Esophagus muscularis mucosa (tissue), 4 donors: Measurements from ENCODE around the gene KIF3A. TPM values are rescaled to one million over a fixed set of nuclear protein-coding genes. Genes with fewer than 3 reads are reported as not detected.

Experiments
- DNase-seq: peaks from one replicate; pipeline ENCODE4 v3.0.0-alpha.2; 2017; ENCODE audit errors: extremely low spot score
- H3K27ac ChIP-seq, 4 donors: fragments of 200-600 bp; sonication (generic); replicated peaks in 1 of 4; 1 replicate in 3 of 4; 2 replicates in 1 of 4; pipeline ENCODE4 v1.5.1; 2016 to 2019; ENCODE audit warnings: mild to moderate bottlenecking in 1 of 4
- H3K27me3 ChIP-seq, 4 donors: fragments of 200-600 bp; sonication (generic); one replicate each; pipeline versions ENCODE4 v1.5.1 to v1.6.0; 2016 to 2019
- H3K36me3 ChIP-seq, 4 donors: fragments of 200-600 bp; sonication (generic); one replicate each; pipeline ENCODE4 v1.5.1; 2016 to 2019
- H3K4me1 ChIP-seq, 4 donors: fragments of 200-600 bp; sonication (generic); one replicate each; pipeline ENCODE4 v1.5.1; 2016 to 2019
- H3K4me3 ChIP-seq, 4 donors: fragments of 200-600 bp; sonication (generic); 1 replicate in 2 of 4; 2 replicates in 2 of 4; pipeline ENCODE4 v1.5.1; 2016 to 2019; ENCODE audit warnings: mild to moderate bottlenecking in 4 of 4, moderate library complexity in 1 of 4
- H3K9me3 ChIP-seq, 4 donors: fragments of 200-600 bp; sonication (generic); 1 replicate in 3 of 4; 2 replicates in 1 of 4; pipeline ENCODE4 v1.5.1; 2016 to 2019
- CTCF ChIP-seq, 3 experiments: fragments of 200-600 bp in 2 of 3; fragments of 450-650 bp in 1 of 3; sonication (generic) in 2 of 3; IDR thresholded peaks; one replicate each; pipeline ENCODE4 v1.5.1; 2017 to 2019; ENCODE audit warnings: antibody characterized with exemption in 3 of 3, mild to moderate bottlenecking in 2 of 3, moderate library complexity in 1 of 3
- EP300 ChIP-seq: sonication (generic); formaldehyde crosslinking; IDR thresholded peaks from one replicate; pipeline ENCODE4 v1.6.1; 2017; ENCODE audit warnings: antibody characterized with exemption
- POLR2A ChIP-seq: fragments of 450-650 bp; IDR thresholded peaks from one replicate; pipeline ENCODE4 v1.6.1; 2017; ENCODE audit warnings: antibody characterized with exemption, moderate library complexity, mild to moderate bottlenecking, low read depth
- POLR2AphosphoS5 ChIP-seq, 2 donors: sonication (generic); formaldehyde crosslinking; IDR thresholded peaks; one replicate each; pipeline ENCODE4 v1.6.1; 2017; ENCODE audit warnings: antibody characterized with exemption in 2 of 2
- WGBS: methylation state at CpG from one replicate; pipeline ENCODE4 v1.1.5; 2018; 5-methylcytosine and 5-hydroxymethylcytosine counted together
- intact Hi-C: fragments of 100-400 bp; cut with DNase I; formaldehyde crosslinking; loops from one replicate; pipeline ENCODE4 v1.15.1; 2023
- total RNA-seq, 4 donors: library from RNA; depleted of rRNA; stranded (reverse); fragments of >200 nt; gene quantifications; one replicate each; pipeline versions ENCODE4 v1.1.0 to v1.2.1, GENCODE V29; 2016

The KIF3A gene
- total RNA-seq, 4 donors from 2014 or later = 5.5 to 9.6 (median 8.3) TPM

- intact Hi-C loops = no loop called here
- H3K4me3 ChIP-seq = no peak overlapping the region
- WGBS = 100% methylated on average over 1 of the region's 1 CpG
- no peak for DNase-seq
- H3K9me3 ChIP-seq = no peaks in the 10 kb centered on the region
- H3K4me1 ChIP-seq = peaks cover 45 to 51% (median 47%) of the 10 kb centered on the region in 4 donors
- peaks cover 31 to 39% (median 37%) of the 10 kb centered on the region in 4 donors for H3K36me3 ChIP-seq
- TF ChIP-seq EP300 (no peak), POLR2AphosphoS5 (IDR thresholded peaks at IDR 0.05) (no peak), POLR2A (no peak), CTCF (IDR thresholded peaks at IDR 0.05) (no peak)
- H3K27ac ChIP-seq = no peak overlapping the region
- H3K27me3 ChIP-seq = no peaks in the 10 kb centered on the region
Observed at GRCh38 chr5:132766806-132767055, 29.4 kb upstream of the KIF3A start.

DNA sequence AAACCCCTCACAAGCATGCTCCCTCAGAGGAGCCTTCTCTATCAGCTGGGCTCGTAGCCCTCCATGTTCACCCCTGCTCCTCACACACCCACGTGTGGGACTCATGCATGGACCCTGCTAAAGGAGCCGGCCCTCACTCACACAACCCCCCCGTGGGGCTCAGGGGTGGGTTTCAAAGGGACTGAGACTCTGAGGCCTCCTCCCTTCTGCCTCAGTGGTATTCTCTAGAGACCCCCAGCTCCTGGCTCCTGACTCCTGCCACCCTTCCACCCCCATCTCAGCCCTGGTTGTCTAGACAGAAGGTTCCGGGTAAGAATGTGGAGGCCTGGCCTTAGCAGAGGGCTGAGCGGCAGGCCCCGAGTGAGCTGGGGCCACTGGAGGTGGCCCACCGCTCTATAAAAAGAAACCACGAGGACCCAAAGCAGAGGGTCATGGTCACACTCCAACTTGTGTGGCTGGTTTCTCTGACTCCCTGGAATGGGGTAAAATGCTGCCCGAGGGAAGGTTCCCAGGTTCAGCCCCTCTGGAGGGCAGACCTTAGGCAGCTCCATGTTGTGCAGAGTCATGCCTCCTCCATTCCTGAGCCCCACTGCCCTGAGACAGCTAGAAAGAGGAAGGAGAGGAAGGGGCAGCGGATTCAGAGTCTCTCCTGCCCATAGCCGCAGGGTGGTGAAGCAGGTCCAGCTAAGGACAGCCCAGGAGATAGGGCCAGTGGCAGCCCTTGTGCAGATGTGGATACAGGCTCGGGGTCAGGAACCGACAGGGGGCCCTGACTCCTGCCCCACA is 28.9 kb upstream of the KIF3A start:
- TF ChIP-seq POLR2AphosphoS5 (IDR thresholded peaks at IDR 0.05) = no peak
- TF ChIP-seq POLR2A = no peak
- no peak for TF ChIP-seq CTCF (IDR thresholded peaks at IDR 0.05)
- no peak for TF ChIP-seq EP300
- Histone ChIP-seq H3K27ac (no peak overlapping the region), H3K4me3 (no peak overlapping the region), H3K4me1 (peaks cover 40 to 46% (median 42%) of the 10 kb centered on the region in 4 donors), H3K27me3 (no peaks in the 10 kb centered on the region), H3K36me3 (peaks cover 36 to 44% (median 43%) of the 10 kb centered on the region in 4 donors), H3K9me3 (no peaks in the 10 kb centered on the region)
- DNase-seq = no peak
- intact Hi-C loops = no loop called here
- WGBS = 92% methylated on average over 7 of the region's 14 CpGs

DNA sequence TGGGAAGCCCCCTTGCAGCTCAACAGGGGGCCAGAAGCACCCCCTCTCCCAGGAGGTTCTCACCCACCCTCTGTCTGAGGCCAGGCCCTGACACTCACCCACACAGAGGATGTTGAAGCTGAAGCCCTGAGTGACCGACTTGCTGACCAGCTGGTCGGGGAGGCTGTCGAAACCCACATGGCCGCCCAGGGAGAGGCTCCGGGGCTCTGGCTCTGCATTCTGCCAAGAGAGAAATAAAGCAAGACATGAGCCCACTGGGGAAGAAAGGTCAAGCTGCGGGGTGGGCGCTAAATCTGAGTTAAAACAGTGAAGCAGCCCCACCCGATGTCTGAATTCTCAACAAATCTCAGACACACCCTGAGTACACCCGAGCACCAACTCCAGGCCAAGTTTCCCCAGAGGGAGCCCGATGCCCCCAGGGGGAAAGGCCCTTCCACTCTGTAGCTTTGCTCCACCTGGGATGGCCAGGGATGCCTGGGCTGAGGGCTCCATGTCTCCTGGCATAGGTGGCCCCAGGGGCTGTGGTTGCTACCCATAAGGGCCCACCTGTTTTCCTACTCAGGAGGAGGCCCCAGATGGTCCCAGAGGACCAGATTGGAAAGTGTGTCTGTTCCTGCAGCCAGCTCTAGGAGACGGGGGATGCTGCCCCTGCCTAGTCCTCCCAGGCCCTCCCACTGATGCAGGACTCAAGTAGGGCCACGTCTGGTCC is 28.1 kb upstream of the KIF3A start:
- no peak for DNase-seq
- 84% methylated on average over 7 of the region's 12 CpGs for WGBS
- intact Hi-C loops = no loop called here
- Histone ChIP-seq H3K27me3 (no peaks in the 10 kb centered on the region), H3K36me3 (peaks cover 44 to 51% (median 50%) of the 10 kb centered on the region in 4 donors), H3K4me3 (no peak overlapping the region), H3K9me3 (no peaks in the 10 kb centered on the region), H3K27ac (no peak overlapping the region), H3K4me1 (peaks cover 32 to 40% (median 36%) of the 10 kb centered on the region in 4 donors)
- TF ChIP-seq EP300 (no peak), POLR2AphosphoS5 (IDR thresholded peaks at IDR 0.05) (no peak), CTCF (IDR thresholded peaks at IDR 0.05) (no peak), POLR2A (no peak)

DNA sequence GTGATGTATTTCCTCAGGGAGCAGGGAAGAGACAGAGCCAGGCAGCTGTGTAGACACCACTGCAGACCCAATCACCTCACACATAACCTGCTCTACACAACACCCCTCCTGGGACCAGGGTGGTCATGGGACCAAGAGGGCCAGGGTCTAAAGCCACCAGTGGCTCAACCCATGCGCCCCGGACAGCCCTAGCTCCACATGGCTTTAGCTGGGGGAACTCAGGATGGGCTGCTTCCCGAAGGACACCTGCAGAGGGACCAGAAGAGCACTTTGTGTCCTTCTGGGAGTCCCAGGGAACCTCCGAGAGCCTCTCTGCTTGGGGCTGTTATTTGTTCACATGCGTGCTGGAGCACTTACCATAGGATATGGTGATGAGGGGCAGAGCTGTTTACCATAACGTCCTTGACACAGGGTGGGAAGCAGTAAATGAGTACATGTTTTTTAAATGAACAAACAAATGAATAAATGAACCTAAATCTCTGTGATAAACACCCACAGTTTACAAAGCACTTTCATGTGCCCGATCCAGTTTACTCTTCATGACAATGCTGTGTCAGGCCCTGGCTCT is 27.4 kb upstream of the KIF3A start:
- no peak for DNase-seq
- no peak overlapping the region for H3K4me3 ChIP-seq
- peaks cover 49 to 59% (median 57%) of the 10 kb centered on the region in 4 donors for H3K36me3 ChIP-seq
- 93% methylated on average over 7 of the region's 7 CpGs for WGBS
- intact Hi-C loops = no loop called here
- no peaks in the 10 kb centered on the region for H3K9me3 ChIP-seq
- H3K27me3 ChIP-seq = no peaks in the 10 kb centered on the region
- no peak overlapping the region for H3K27ac ChIP-seq
- TF ChIP-seq POLR2A = no peak
- TF ChIP-seq CTCF (IDR thresholded peaks at IDR 0.05) = no peak
- TF ChIP-seq EP300 = no peak
- no peak for TF ChIP-seq POLR2AphosphoS5 (IDR thresholded peaks at IDR 0.05)
- peaks cover 30 to 40% (median 32%) of the 10 kb centered on the region in 4 donors for H3K4me1 ChIP-seq
